ENCODE measurements around the gene SERINC5.

SERINC5 gene

GRCh38 chr5:80254767-80255430 is 949 bp downstream of the SERINC5 start:
- DNase-seq (ENCODE audit: low read depth): peak; percentile 45
- H3K4me3 ChIP-seq (ENCODE audit: low read depth, low read length): peak overlapping the region; percentile 74
- TF ChIP-seq MAX (IDR thresholded peaks at IDR 0.05; ENCODE audit: low read depth, low read length): peak; percentile 17; the same call in 1 of the 2 replicates
- TF ChIP-seq MYC (IDR thresholded peaks at IDR 0.05; ENCODE audit: low read depth, low read length): no peak

- DNase-seq (ENCODE audit: low read depth): peak; percentile 34
- no peak overlapping the region for H3K4me3 ChIP-seq (ENCODE audit: low read depth, low read length)
- TF ChIP-seq MAX (IDR thresholded peaks at IDR 0.05; ENCODE audit: low read depth, low read length): no peak
- TF ChIP-seq MYC (IDR thresholded peaks at IDR 0.05; ENCODE audit: low read depth, low read length): no peak
- TF ChIP-seq POLR2A (IDR thresholded peaks at IDR 0.05; ENCODE audit: extremely low read depth, insufficient read length): no peak
- TF ChIP-seq CTCF (IDR thresholded peaks at IDR 0.05; ENCODE audit: low read depth, low read length): no peak
These were observed 4.2 kb downstream of the SERINC5 start for GRCh38 chr5:80251636-80252035.

- DNase-seq (ENCODE audit: low read depth): no peak
- no peak for TF ChIP-seq MYC (IDR thresholded peaks at IDR 0.05; ENCODE audit: low read depth, low read length)
- TF ChIP-seq MAX (IDR thresholded peaks at IDR 0.05; ENCODE audit: low read depth, low read length): no peak
- TF ChIP-seq CTCF (IDR thresholded peaks at IDR 0.05; ENCODE audit: low read depth, low read length): no peak
- no peak for TF ChIP-seq POLR2A (IDR thresholded peaks at IDR 0.05; ENCODE audit: extremely low read depth, insufficient read length)
- H3K4me3 ChIP-seq (ENCODE audit: low read depth, low read length): no peak overlapping the region
These were observed 5.0 kb downstream of the SERINC5 start for GRCh38 chr5:80250801-80251200.

GRCh38 chr5:80249901-80250300 is 5.9 kb downstream of the SERINC5 start:
- no peak overlapping the region for H3K4me3 ChIP-seq (ENCODE audit: low read depth, low read length)
- DNase-seq (ENCODE audit: low read depth): no peak
- TF ChIP-seq MYC (IDR thresholded peaks at IDR 0.05; ENCODE audit: low read depth, low read length) (no peak), MAX (IDR thresholded peaks at IDR 0.05; ENCODE audit: low read depth, low read length) (no peak), CTCF (IDR thresholded peaks at IDR 0.05; ENCODE audit: low read depth, low read length) (no peak)

- no peak overlapping the region for H3K4me3 ChIP-seq (ENCODE audit: low read depth, low read length)
- no peak for DNase-seq (ENCODE audit: low read depth)
- TF ChIP-seq POLR2A (IDR thresholded peaks at IDR 0.05; ENCODE audit: extremely low read depth, insufficient read length) (no peak), MYC (IDR thresholded peaks at IDR 0.05; ENCODE audit: low read depth, low read length) (no peak), MAX (IDR thresholded peaks at IDR 0.05; ENCODE audit: low read depth, low read length) (no peak), CTCF (IDR thresholded peaks at IDR 0.05; ENCODE audit: low read depth, low read length) (no peak)
These were observed 7.5 kb downstream of the SERINC5 start for GRCh38 chr5:80248378-80248777.

GRCh38 chr5:80246995-80247729 is 8.7 kb downstream of the SERINC5 start:
- TF ChIP-seq POLR2A (IDR thresholded peaks at IDR 0.05; ENCODE audit: extremely low read depth, insufficient read length): no peak
- TF ChIP-seq CTCF (IDR thresholded peaks at IDR 0.05; ENCODE audit: low read depth, low read length): no peak
- no peak; the same call in 1 of the 2 replicates for TF ChIP-seq MYC (IDR thresholded peaks at IDR 0.05; ENCODE audit: low read depth, low read length)
- peak; percentile 50; the same call in 1 of the 2 replicates for TF ChIP-seq MAX (IDR thresholded peaks at IDR 0.05; ENCODE audit: low read depth, low read length)
- DNase-seq (ENCODE audit: low read depth): peak; percentile 81
- peak overlapping the region; percentile 12 for H3K4me3 ChIP-seq (ENCODE audit: low read depth, low read length)

Data from NB4 (cell line).